K562 (cell line): ENCODE data around the gene FAM20C. TPM values are rescaled to one million over a fixed set of nuclear protein-coding genes. Genes with fewer than 3 reads are reported as not detected.

Experiments used
- ATAC-seq: fragments of 200-7000 bp; cut with Tn5 transposase; 3 replicates; pipeline ENCODE4 v1.9.1; 2020; ENCODE audit warnings: moderate library complexity
- BruUV-seq: library from RNA; stranded (reverse); fragments of 400-500 nt; replicated peaks from 2 replicates; lab custom pipeline; 2021; lab: Mats Ljungman, UMichigan
- CTCF ChIA-PET: fragments of 300-600 bp; formaldehyde crosslinking; extraction: SDS; loops from one replicate; lab custom pipeline; 2021; ENCODE audit warnings: low intra/inter-chr PET ratio; lab: Yijun Ruan, JAX
- POLR2A ChIA-PET: fragments of 300-600, 350-650 bp; sonication (Branson Sonifier 250); formaldehyde crosslinking; extraction: SDS; loops from one replicate; lab custom pipeline; 2021; ENCODE audit warnings: antibody characterized with exemption, inconsistent platforms; lab: Yijun Ruan, JAX
- DNase-seq, 4 experiments: peaks; one replicate each; pipeline versions ENCODE4 v3.0.0 to v3.0.0-alpha.2; 2011 to 2018; ENCODE audit warnings: low spot score in 3 of 4, mixed read lengths in 3 of 4; ENCODE audit errors: extremely low read depth in 1 of 4
- FAIRE-seq: peaks from 2 replicates; lab custom pipeline; 2011; peaks lifted over from hg19 to GRCh38; lab: Jason Lieb, UNC
- H2AFZ ChIP-seq: 2 replicates; pipeline ENCODE4 v1.6.0; 2011; ENCODE audit warnings: low read depth, low read length, control low read depth, inconsistent platforms
- H3K27ac ChIP-seq: fragments of 200-600 bp; 3 replicates; pipeline ENCODE4 v1.8.0; 2011; ENCODE audit warnings: low read depth, mild to moderate bottlenecking, control low read depth, inconsistent platforms, low read length, moderate library complexity, mixed read lengths; ENCODE audit errors: extremely low read depth
- H3K27me3 ChIP-seq, 2 experiments: fragments of 300-600 bp in 1 of 2; 2 replicates in 1 of 2; 3 replicates in 1 of 2; pipeline versions ENCODE4 v1.6.0 to v1.8.0; 2011; ENCODE audit warnings: inconsistent platforms in 2 of 2, low read length in 2 of 2, mild to moderate bottlenecking in 1 of 2, mixed read lengths in 1 of 2, moderate library complexity in 1 of 2; ENCODE audit not compliant: control insufficient read depth in 2 of 2, insufficient read depth in 2 of 2
- H3K36me3 ChIP-seq: fragments of 300-600 bp; 3 replicates; pipeline ENCODE4 v1.8.0; 2011; ENCODE audit warnings: mild to moderate bottlenecking, low read length, inconsistent platforms; ENCODE audit not compliant: control insufficient read depth, insufficient read depth
- H3K4me1 ChIP-seq, 2 experiments: fragments of 200-600 bp in 1 of 2; replicated peaks in 1 of 2; 2 replicates in 1 of 2; 3 replicates in 1 of 2; pipeline versions ENCODE4 v1.5.1 to v1.8.0; 2011; ENCODE audit warnings: inconsistent platforms in 2 of 2, low read length in 2 of 2, mild to moderate bottlenecking in 1 of 2, mixed read lengths in 1 of 2, moderate library complexity in 1 of 2; ENCODE audit not compliant: control insufficient read depth in 2 of 2, insufficient read depth in 2 of 2
- H3K4me2 ChIP-seq: 2 replicates; pipeline ENCODE4 v1.6.1; 2011; ENCODE audit warnings: low read length, control low read depth, inconsistent platforms, mixed read lengths; ENCODE audit not compliant: insufficient read depth
- H3K4me3 ChIP-seq: fragments of 200-600 bp; sonication (generic), shearing (Covaris generic); 2 replicates; pipeline ENCODE4 v1.5.1; 2016; ENCODE audit warnings: control low read depth, inconsistent platforms
- H3K79me2 ChIP-seq: fragments of 200-600 bp; 3 replicates; pipeline ENCODE4 v1.8.0; 2011; ENCODE audit warnings: low read length, inconsistent platforms; ENCODE audit not compliant: control insufficient read depth, insufficient read depth
- H3K9ac ChIP-seq, 2 experiments: 2 replicates each; pipeline versions ENCODE4 v1.6.0 to v1.6.1; 2011; ENCODE audit warnings: low read depth in 2 of 2, low read length in 2 of 2, control low read depth in 1 of 2, inconsistent platforms in 1 of 2, mild to moderate bottlenecking in 1 of 2, mixed read lengths in 1 of 2; ENCODE audit not compliant: insufficient read depth in 1 of 2
- H3K9me1 ChIP-seq: one replicate; pipeline ENCODE4 v1.6.0; 2011; ENCODE audit warnings: inconsistent platforms, mild to moderate bottlenecking, low read length, moderate library complexity; ENCODE audit not compliant: control insufficient read depth, insufficient read depth
- H3K9me3 ChIP-seq: replicated peaks from 2 replicates; pipeline ENCODE4 v1.5.1; 2011; ENCODE audit warnings: low read depth, low read length, inconsistent platforms; ENCODE audit not compliant: control insufficient read depth, insufficient read depth
- H4K20me1 ChIP-seq: replicated peaks from 2 replicates; pipeline ENCODE4 v1.6.1; 2011; ENCODE audit warnings: low read length, inconsistent platforms, mixed read lengths; ENCODE audit not compliant: control insufficient read depth, insufficient read depth
- ESRRA ChIP-seq: fragments of 450-650 bp; IDR thresholded peaks from 2 replicates; pipeline ENCODE4 v1.6.1; 2014; ENCODE audit warnings: low read depth, mild to moderate bottlenecking, moderate library complexity, borderline replicate concordance
- FIP1L1 ChIP-seq: fragments of 200-400 bp; formaldehyde crosslinking; IDR thresholded peaks from 2 replicates; pipeline ENCODE4 v1.6.1; 2018; ENCODE audit warnings: mild to moderate bottlenecking, low read depth, low read length; ENCODE audit not compliant: poor library complexity, severe bottlenecking
- PHF20 ChIP-seq: fragments of 450-650 bp; IDR thresholded peaks from 2 replicates; pipeline ENCODE4 v1.6.1; 2018; ENCODE audit not compliant: partially characterized antibody
- ZC3H8 ChIP-seq: fragments of 450-650 bp; IDR thresholded peaks from 2 replicates; pipeline ENCODE4 v1.6.1; 2017
- WGBS: fragments of 100-300 bp; shearing (Covaris generic); methylation state at CpG from one replicate; pipeline ENCODE4 v1.1.6; 2016; ENCODE audit warnings: low coverage, mixed read lengths; ENCODE audit not compliant: insufficient coverage; ENCODE audit errors: missing lambda C conversion rate; 5-methylcytosine and 5-hydroxymethylcytosine counted together
- in situ Hi-C: fragments of 300-500 bp; cut with MboI; formaldehyde crosslinking; loops from 4 replicates; pipeline ENCODE4 v1.15.0; 2018; ENCODE audit warnings: inconsistent platforms, mixed read lengths
- intact Hi-C: fragments of 100-400 bp; cut with micrococcal nuclease; formaldehyde crosslinking; loops from 2 replicates; pipeline ENCODE4 v1.14.2; 2022
- polyA plus RNA-seq, 8 experiments: library from polyadenylated mRNA; depleted of rRNA in 4 of 8; stranded (reverse) in 5 of 8; unstranded in 3 of 8; fragments of >200 nt; fragmentation: Nextera tagmentation in 2 of 8; fragmentation: Illumina TruSeq in 1 of 8; extraction: Ambion mirVana in 2 of 8; extraction: Trizol in 1 of 8; gene quantifications; 2 replicates each; pipeline versions ENCODE4 v1.2.1 to v1.2.3, GENCODE V29; 2011 to 2014; ENCODE audit warnings: inconsistent platforms in 1 of 8, missing spikeins in 1 of 8
- total RNA-seq, 7 experiments: library from RNA; depleted of rRNA in 6 of 7; stranded (reverse); fragments of >200 nt in 6 of 7; fragmentation: Illumina TruSeq in 2 of 7; extraction: Trizol in 2 of 7; gene quantifications; 2 replicates each; pipeline versions ENCODE4 v1.2.1 to v1.2.3, GENCODE V29; 2011 to 2021; ENCODE audit warnings: low replicate concordance in 1 of 7
- TF ChIP-seq, protein P1 (sequence below): sonication (generic); formaldehyde crosslinking; IDR thresholded peaks from 2 replicates; pipeline ENCODE4 v1.8.1; 2022; ENCODE audit warnings: missing genetic modification reagents

The FAM20C gene
- total and polyA plus RNA-seq, 9 of the 15 experiments (the other 6 are each of a cell fraction or from before 2014, with no cell fraction given) = 0.09 TPM; not detected in 8

GRCh38 chr7:297611-298374 is 105.4 kb downstream of the FAM20C start:
- no peak for TF ChIP-seq PHF20
- no peak for TF ChIP-seq FIP1L1
- no peak for TF ChIP-seq ZC3H8
- no peak for TF ChIP-seq ESRRA
- TF ChIP-seq, protein P1, sequence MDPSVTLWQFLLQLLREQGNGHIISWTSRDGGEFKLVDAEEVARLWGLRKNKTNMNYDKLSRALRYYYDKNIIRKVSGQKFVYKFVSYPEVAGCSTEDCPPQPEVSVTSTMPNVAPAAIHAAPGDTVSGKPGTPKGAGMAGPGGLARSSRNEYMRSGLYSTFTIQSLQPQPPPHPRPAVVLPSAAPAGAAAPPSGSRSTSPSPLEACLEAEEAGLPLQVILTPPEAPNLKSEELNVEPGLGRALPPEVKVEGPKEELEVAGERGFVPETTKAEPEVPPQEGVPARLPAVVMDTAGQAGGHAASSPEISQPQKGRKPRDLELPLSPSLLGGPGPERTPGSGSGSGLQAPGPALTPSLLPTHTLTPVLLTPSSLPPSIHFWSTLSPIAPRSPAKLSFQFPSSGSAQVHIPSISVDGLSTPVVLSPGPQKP (CRISPR knock-in tag) = no peak
- no peak overlapping the region for H3K4me3 ChIP-seq
- H3K4me1 ChIP-seq = peaks cover 0 to 6% of the 10 kb centered on the region in 2 experiments; a peak in 1 of 5 replicates
- no peaks in the 10 kb centered on the region for H3K9me3 ChIP-seq
- ChIA-PET POLR2A (interaction anchor here (0.6 kb wide), 1 partner anchor 16 kb away, joined by 3 read pairs; no protein-coding TSS in a partner anchor), CTCF (interaction anchor here (0.6 kb wide), 1 partner anchor 37 kb away, joined by 4 read pairs; no protein-coding TSS in a partner anchor)
- H3K27ac ChIP-seq = no peak overlapping the region
- H3K9ac ChIP-seq = no peak overlapping the region; a peak in 1 of 4 replicates
- BruUV-seq = no TSS peak
- H3K36me3 ChIP-seq = no peaks in the 10 kb centered on the region
- FAIRE-seq = no peak
- no peak overlapping the region for H2AFZ ChIP-seq
- no peak for DNase-seq
- in situ Hi-C loops = no loop called here
- no peak overlapping the region for H3K4me2 ChIP-seq
- WGBS = 6% methylated on average over 22 of the region's 24 CpGs
- peaks cover 32 to 87% of the 10 kb centered on the region in 2 experiments for H3K27me3 ChIP-seq
- no peak for ATAC-seq
- no peaks in the 10 kb centered on the region for H3K79me2 ChIP-seq
- intact Hi-C loops = no loop called here
- H4K20me1 ChIP-seq = peaks cover 12% of the 10 kb centered on the region
- H3K9me1 ChIP-seq = peaks cover 4% of the 10 kb centered on the region
